Activated CD8-positive, alpha-beta memory T cell treated with anti-CD3 and anti-CD28 coated beads, Interleukin-2, amount 50 U/mL, for 24 hours (primary cell): ENCODE measurements around the gene CRYAA.

Experiments used
- DNase-seq: peaks from one replicate; pipeline ENCODE4 v3.0.0-alpha.2; 2020; ENCODE audit errors: extremely low read depth

Gene CRYAA

DNA sequence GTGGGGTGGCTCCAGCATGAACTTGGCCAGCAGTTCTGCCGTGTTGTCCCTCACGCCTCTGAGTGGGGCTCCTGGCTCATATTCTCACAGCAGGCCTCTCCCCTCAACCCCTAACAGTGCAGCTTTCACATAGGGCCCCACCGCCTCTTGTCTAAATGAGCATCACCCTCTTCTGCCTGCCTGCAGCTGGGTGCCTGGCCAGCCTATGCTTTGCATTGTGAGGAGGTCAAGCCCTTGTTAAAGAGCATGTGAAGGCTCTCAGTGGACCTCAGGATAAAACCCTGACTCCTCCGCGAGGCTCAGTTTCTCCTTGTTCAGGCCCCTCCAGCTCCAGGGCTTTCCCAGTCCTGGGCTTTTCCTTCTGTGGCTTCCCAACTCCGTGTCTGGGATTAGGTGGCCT lies 34.8 kb downstream of the CRYAA start:
- no peak for DNase-seq

- DNase-seq = no peak
These were observed 35.8 kb downstream of the CRYAA start for GRCh38 chr21:43204638-43205037.

- DNase-seq = no peak
These were observed 37.6 kb downstream of the CRYAA start for GRCh38 chr21:43206231-43207042.

GRCh38 chr21:43207043-43207315 lies 38.2 kb downstream of the CRYAA start:
- no peak for DNase-seq

DNA sequence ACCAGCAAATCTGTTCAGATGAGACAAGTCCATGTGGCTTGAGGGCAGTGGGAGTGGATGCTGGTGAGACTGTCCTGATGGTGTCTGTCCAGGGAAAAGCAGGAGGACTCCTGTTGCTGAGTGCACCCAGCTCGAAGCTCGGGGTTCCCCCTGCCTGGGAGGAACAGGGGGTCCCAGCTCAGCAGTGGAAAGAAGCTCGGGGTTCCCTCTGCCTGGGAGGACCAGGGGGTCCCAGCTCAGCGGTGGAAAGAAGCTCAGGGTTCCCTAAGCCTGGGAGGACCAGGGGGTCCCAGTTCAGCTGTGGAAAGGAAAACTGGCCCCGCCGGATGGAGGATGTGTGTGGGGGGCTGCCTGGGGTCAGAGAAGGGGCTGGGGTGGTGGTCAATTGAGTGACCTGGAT lies 39.1 kb downstream of the CRYAA start:
- no peak for DNase-seq

DNA sequence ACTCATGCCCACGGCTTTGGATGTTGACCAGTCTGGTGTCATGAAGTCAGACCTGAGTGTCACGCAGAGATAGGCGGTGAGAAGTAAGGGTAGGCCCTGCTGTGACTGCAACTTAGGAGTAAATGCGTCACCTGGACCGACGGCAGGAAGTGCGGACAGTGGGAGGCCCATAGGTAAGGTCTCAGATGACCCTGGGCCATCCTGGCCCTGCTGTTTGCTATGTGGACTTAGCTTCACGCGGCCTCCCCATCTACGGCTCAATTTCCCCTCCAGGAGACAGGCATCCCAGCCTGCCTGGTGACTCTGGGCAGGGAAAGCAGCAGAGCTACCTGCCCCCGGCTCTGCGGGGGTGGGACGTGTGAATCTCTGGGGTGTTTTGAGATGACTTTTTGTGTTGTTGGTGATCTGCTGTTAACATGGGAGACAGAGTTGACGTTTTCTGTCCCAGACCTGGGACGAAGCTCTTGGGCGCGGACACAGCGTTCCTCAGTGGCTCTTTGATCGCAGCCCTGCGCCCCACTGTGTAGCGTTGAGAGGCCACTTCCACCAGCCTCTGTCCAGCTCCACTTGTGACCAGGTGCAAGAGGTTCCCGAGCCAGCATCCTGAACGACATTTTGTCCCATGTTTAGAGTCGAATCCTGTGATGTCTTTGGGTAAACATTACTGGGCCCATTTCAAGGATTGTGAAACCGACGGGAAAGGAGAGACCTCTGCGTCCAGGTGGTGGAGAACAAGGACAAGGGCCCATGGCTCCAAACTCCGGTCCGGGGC lies 39.9 kb downstream of the CRYAA start:
- no peak for DNase-seq

DNA sequence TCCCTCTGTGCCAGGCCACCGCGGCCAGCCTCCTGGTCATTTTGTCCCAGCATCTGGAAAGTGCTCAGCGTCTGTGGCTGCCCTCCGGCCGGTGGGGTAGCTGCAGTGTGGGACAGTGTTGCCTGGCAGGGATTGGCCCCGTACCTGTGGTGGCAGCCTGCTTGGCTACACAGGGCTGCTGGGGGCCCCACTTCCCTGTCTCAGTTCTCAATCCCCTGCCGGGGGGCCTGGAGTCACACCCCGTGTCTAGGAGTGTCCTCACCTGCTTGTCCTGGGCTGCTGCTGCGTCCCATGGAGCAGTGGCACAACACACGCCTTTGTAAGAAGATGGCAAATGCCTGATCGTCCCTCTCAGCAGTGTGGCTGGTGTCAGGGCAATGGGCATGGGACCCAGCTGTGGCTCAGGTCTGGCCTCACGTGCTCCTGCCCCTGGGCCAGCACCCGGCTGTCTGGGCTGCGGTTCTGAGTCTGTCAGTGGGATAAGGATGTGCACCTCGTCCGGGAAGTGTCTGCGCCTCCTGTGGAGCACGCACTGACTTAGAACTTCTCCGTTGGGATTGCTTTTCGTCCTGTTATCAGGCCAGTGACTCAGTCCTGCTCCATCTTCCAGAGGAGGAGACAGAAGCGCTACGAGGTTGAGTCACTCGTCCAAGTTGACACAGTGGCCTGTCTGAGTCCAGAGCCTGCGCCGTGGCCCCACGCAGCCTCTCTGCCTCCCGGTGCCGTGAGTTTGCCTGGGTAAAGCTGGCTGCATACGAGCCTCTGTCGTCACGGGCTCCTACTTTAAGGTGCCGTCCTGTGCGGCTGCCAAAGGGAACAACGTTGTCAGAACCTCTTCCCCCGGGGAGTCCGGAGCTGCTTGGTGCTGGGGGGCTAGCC lies 41.0 kb downstream of the CRYAA start:
- DNase-seq = no peak

DNA sequence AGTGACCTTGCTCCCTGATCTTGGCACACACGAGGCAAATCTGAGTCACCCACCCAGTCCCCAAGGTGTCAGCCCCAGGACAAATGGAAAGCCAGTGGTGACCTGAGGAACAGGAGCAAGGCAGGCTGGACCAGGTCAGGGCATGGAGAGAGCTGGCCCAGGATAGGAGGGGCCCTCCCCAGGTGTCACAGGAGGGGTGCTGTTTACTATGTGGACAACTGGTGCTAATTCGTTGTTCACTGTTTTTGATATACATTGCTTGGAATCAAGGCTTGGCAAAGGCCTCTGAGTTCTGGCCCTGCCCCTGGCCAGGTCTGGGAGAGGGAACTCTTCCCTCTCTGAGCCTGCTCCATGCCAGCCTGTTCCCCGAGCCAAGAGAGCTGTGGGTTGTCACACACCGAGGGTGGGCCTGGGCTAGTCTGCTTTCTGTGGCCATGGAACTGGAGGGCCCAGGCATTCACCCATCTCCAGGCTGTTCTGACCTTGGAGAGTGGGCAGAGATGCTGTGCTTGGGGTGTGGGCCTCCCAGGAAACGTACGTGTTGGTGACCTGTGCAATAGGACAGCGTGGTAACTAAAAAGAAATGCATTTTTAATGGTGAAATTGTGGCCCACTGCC lies 41.8 kb downstream of the CRYAA start:
- DNase-seq = no peak

GRCh38 chr21:43211072-43211759 lies 42.4 kb downstream of the CRYAA start:
- no peak for DNase-seq

GRCh38 chr21:43211760-43212115 lies 42.9 kb downstream of the CRYAA start:
- no peak for DNase-seq
